Islet precursor cell (in vitro differentiated cells): Measurements from ENCODE around the gene TREML1.
A peak's percentile ranks its signal among the peaks of the same experiment; 100 is the strongest.
"Not testable (repeated sequence)": the region's sequence is repeated elsewhere in the genome, so short reads cannot be mapped to it uniquely, and the experiment has no call there.

Experiments used
- DNase-seq: peaks from one replicate; pipeline ENCODE4 v3.0.0-alpha.2; 2018

Gene TREML1

GRCh38 chr6:41153992-41154625 lies at the start of gene TREML1:
TSS of gene TREML1 (minus strand) at chr6:41154347. CDS start at chr6:41154288, 59 bp downstream.
- DNase-seq: no peak

GRCh38 chr6:41201764-41202173 lies 47.6 kb upstream of the TREML1 start:
- no peak for DNase-seq

- DNase-seq: no peak
These were observed 47.0 kb upstream of the TREML1 start, which contains the start of gene TREML2 for GRCh38 chr6:41200901-41201763. TSS of gene TREML2 (minus strand) at chr6:41201149. CDS start at chr6:41201008, 141 bp downstream.

GRCh38 chr6:41200296-41200900 lies 46.3 kb upstream of the TREML1 start:
- DNase-seq: no peak

- no peak for DNase-seq
These were observed 45.6 kb upstream of the TREML1 start for GRCh38 chr6:41199552-41200246.

GRCh38 chr6:41197234-41197633 lies 43.1 kb upstream of the TREML1 start:
- no peak for DNase-seq

- DNase-seq: no peak
These were observed 40.2 kb upstream of the TREML1 start for GRCh38 chr6:41194386-41194785.

- no peak for DNase-seq
These were observed 39.7 kb upstream of the TREML1 start for GRCh38 chr6:41193884-41194283.

- no peak for DNase-seq
These were observed 39.1 kb upstream of the TREML1 start for GRCh38 chr6:41193171-41193734.

- peak; percentile 70 for DNase-seq
These were observed 37.4 kb upstream of the TREML1 start for GRCh38 chr6:41191569-41191968.

- DNase-seq: no peak
These were observed 36.6 kb upstream of the TREML1 start for GRCh38 chr6:41190791-41191190.

- DNase-seq: no peak
These were observed 35.8 kb upstream of the TREML1 start for GRCh38 chr6:41189967-41190366.

GRCh38 chr6:41189046-41189445 lies 34.9 kb upstream of the TREML1 start:
- DNase-seq: not testable (repeated sequence)

- DNase-seq: no peak
These were observed 34.1 kb upstream of the TREML1 start for GRCh38 chr6:41187924-41188886.

GRCh38 chr6:41186031-41186562 lies 31.9 kb upstream of the TREML1 start:
- DNase-seq: no peak

- no peak for DNase-seq
These were observed 30.6 kb upstream of the TREML1 start for GRCh38 chr6:41184761-41185160.

GRCh38 chr6:41182069-41183034 lies 28.2 kb upstream of the TREML1 start:
- peak; percentile 80 for DNase-seq

- no peak for DNase-seq
These were observed 27.4 kb upstream of the TREML1 start for GRCh38 chr6:41181566-41181965.

GRCh38 chr6:41179163-41179562 lies 25.0 kb upstream of the TREML1 start:
- DNase-seq: no peak

GRCh38 chr6:41177695-41178094 lies 23.5 kb upstream of the TREML1 start:
- DNase-seq: no peak
